HL-60 (cell line): Measurements from ENCODE around the gene WDR93.

Source experiments
- CTCF ChIP-seq: IDR thresholded peaks from one replicate; pipeline ENCODE4 v1.5.1; 2011; ENCODE audit warnings: low read length, control low read depth, inconsistent platforms; ENCODE audit not compliant: insufficient read depth
- GABPA ChIP-seq: IDR thresholded peaks from 2 replicates; pipeline ENCODE4 v1.6.1; 2012; ENCODE audit warnings: low read depth
- POLR2AphosphoS5 ChIP-seq: IDR thresholded peaks from 2 replicates; pipeline ENCODE4 v1.6.1; 2012; ENCODE audit warnings: low read depth
- SPI1 ChIP-seq: IDR thresholded peaks from 2 replicates; pipeline ENCODE4 v1.6.1; 2012; ENCODE audit warnings: low read depth, mild to moderate bottlenecking, borderline replicate concordance

GRCh38 chr15:89693696-89694095 is 3.1 kb downstream of the WDR93 start:
- TF ChIP-seq CTCF (no peak), POLR2AphosphoS5 (no peak), SPI1 (no peak), GABPA (no peak)
